BE2C (cell line): ENCODE measurements around the gene DUSP22.

Experiments used
- DNase-seq: peaks from one replicate; pipeline ENCODE4 v3.0.0-alpha.2; 2020
- H3K27me3 ChIP-seq: fragments of 250-450 bp; sonication (Bioruptor Pico); 2 replicates; pipeline ENCODE4 v1.5.1; 2020; ENCODE audit warnings: mild to moderate bottlenecking
- H3K36me3 ChIP-seq: fragments of 250-450 bp; sonication (Bioruptor Pico); 2 replicates; pipeline ENCODE4 v1.5.1; 2020; ENCODE audit warnings: mild to moderate bottlenecking
- H3K4me1 ChIP-seq: fragments of 250-450 bp; sonication (Bioruptor Pico); 2 replicates; pipeline ENCODE4 v1.5.1; 2020
- H3K4me3 ChIP-seq: 2 replicates; pipeline ENCODE4 v1.5.1; 2011; ENCODE audit warnings: low read depth, low read length
- H3K9me3 ChIP-seq: fragments of 250-450 bp; sonication (Bioruptor Pico); 2 replicates; pipeline ENCODE4 v1.5.1; 2020
- TF ChIP-seq, protein P1 (sequence below): IDR thresholded peaks from 2 replicates; pipeline ENCODE4 v1.5.1; 2012; ENCODE audit warnings: mild to moderate bottlenecking, low read depth, low read length

The DUSP22 gene

DNA sequence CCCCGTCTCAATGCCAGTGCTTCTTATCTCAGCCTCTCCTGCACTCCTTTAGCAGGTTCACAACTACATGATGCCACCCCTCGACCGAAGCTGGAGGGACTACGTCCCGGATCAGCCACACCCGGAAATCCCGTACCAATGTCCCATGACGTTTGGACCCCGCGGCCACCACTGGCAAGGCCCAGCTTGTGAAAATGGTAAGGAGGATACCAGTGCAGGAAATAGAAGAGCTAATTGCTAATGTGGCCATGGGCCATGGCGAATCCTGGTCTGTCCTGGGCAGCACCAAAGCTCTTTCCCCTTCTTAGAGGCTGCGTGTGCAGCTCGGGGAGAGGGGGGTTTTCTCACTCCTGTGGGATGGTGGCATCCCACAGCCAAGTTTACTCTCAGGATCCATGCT is 104.8 kb downstream of the DUSP22 start:
- no peak for DNase-seq
- Histone ChIP-seq H3K4me1 (no peaks in the 10 kb centered on the region), H3K9me3 (no peaks in the 10 kb centered on the region), H3K4me3 (no peak overlapping the region), H3K27me3 (peaks cover 78% of the 10 kb centered on the region), H3K36me3 (no peaks in the 10 kb centered on the region)
- TF ChIP-seq, protein P1, sequence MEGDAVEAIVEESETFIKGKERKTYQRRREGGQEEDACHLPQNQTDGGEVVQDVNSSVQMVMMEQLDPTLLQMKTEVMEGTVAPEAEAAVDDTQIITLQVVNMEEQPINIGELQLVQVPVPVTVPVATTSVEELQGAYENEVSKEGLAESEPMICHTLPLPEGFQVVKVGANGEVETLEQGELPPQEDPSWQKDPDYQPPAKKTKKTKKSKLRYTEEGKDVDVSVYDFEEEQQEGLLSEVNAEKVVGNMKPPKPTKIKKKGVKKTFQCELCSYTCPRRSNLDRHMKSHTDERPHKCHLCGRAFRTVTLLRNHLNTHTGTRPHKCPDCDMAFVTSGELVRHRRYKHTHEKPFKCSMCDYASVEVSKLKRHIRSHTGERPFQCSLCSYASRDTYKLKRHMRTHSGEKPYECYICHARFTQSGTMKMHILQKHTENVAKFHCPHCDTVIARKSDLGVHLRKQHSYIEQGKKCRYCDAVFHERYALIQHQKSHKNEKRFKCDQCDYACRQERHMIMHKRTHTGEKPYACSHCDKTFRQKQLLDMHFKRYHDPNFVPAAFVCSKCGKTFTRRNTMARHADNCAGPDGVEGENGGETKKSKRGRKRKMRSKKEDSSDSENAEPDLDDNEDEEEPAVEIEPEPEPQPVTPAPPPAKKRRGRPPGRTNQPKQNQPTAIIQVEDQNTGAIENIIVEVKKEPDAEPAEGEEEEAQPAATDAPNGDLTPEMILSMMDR: no peak

GRCh38 chr6:397604-398003 is 105.3 kb downstream of the DUSP22 start:
- Histone ChIP-seq H3K4me1 (no peaks in the 10 kb centered on the region), H3K27me3 (peaks cover 72% of the 10 kb centered on the region), H3K36me3 (no peaks in the 10 kb centered on the region), H3K4me3 (no peak overlapping the region), H3K9me3 (no peaks in the 10 kb centered on the region)
- DNase-seq: no peak
- TF ChIP-seq, protein P1: no peak

DNA sequence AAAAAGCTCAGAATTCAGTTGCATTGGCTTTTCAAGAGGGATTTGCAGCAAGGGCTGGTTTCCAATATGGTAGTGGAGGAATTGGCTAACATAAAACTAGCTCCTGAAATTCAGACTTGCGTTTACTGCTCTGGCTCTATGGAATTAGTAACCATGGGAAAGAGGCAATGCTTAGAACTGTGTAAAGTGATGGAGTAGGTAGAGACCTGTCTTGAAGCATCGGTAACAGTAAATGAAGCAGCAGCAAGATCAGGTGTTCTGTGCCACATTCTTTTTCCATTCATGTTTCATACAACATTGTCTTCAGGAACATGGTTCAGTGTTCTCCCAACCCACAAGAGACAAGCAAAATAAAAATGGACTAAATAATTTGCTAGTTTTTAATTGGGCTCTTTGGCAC is 105.8 kb downstream of the DUSP22 start:
- no peak for DNase-seq
- Histone ChIP-seq H3K4me3 (no peak overlapping the region), H3K36me3 (no peaks in the 10 kb centered on the region), H3K27me3 (peaks cover 68% of the 10 kb centered on the region), H3K9me3 (no peaks in the 10 kb centered on the region), H3K4me1 (no peaks in the 10 kb centered on the region)
- TF ChIP-seq, protein P1: no peak

- Histone ChIP-seq H3K27me3 (peaks cover 62% of the 10 kb centered on the region), H3K4me3 (no peak overlapping the region), H3K4me1 (no peaks in the 10 kb centered on the region), H3K9me3 (no peaks in the 10 kb centered on the region), H3K36me3 (no peaks in the 10 kb centered on the region)
- no peak for DNase-seq
- TF ChIP-seq, protein P1: no peak
These were observed 106.3 kb downstream of the DUSP22 start for GRCh38 chr6:398558-399078.

DNA sequence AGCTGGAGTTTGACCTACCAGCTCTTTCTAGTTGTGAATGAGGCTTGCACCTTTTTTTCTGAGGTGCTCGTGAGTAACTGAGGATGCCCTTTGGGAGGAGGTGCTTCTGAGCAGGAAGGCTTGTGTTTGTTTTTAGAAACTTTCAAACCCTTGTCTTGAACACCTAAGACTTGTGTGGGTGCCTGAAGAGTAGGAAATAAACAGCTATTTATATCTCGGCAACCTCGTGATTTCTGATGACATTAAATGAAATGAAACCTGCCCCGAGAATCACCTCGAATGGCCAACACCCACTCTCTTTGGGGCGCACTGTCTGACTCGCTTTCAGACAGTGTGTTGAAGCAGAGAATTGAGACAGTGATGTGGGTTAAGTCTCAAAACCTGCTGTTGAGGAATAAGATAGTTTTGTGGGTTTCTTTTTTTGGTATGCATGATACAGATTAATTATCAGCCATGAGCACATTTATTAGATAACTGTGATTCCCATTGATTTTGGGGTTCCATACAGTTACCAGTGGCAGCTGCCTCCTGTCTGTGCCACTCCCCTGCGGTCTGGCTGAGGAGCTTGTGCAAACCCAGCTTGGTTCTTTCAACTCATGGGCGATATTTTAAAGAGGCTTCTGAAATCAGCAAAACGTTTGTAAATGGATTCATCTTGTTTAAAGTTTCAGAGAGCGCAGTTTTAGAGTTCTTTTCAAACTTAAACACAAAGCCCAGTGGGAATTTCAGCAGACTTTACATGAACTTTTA is 107.7 kb downstream of the DUSP22 start:
- Histone ChIP-seq H3K4me3 (no peak overlapping the region), H3K27me3 (peaks cover 49% of the 10 kb centered on the region), H3K36me3 (no peaks in the 10 kb centered on the region), H3K4me1 (no peaks in the 10 kb centered on the region), H3K9me3 (no peaks in the 10 kb centered on the region)
- DNase-seq: no peak
- TF ChIP-seq, protein P1: no peak

- TF ChIP-seq, protein P1: no peak
- Histone ChIP-seq H3K4me3 (no peak overlapping the region), H3K9me3 (no peaks in the 10 kb centered on the region), H3K36me3 (no peaks in the 10 kb centered on the region), H3K4me1 (no peaks in the 10 kb centered on the region), H3K27me3 (peaks cover 40% of the 10 kb centered on the region)
- DNase-seq: no peak
These were observed 108.5 kb downstream of the DUSP22 start for GRCh38 chr6:400815-401214.
